Ishikawa (cell line): Measurements from ENCODE around the gene EHD1.

Experiments used
- CEBPB ChIP-seq: IDR thresholded peaks from 2 replicates; pipeline ENCODE4 v1.6.1; 2012
- CREB1 ChIP-seq: IDR thresholded peaks from 2 replicates; pipeline ENCODE4 v1.6.1; 2012; ENCODE audit warnings: low read depth
- EGR1 ChIP-seq: IDR thresholded peaks from 2 replicates; pipeline ENCODE4 v1.6.1; 2012
- EP300 ChIP-seq: IDR thresholded peaks from 2 replicates; pipeline ENCODE4 v1.6.1; 2012; ENCODE audit warnings: borderline replicate concordance
- FOXM1 ChIP-seq: IDR thresholded peaks from 2 replicates; pipeline ENCODE4 v1.6.1; 2012; ENCODE audit warnings: low read depth, borderline replicate concordance
- MAX ChIP-seq: IDR thresholded peaks from 2 replicates; pipeline ENCODE4 v1.6.1; 2012
- NFIC ChIP-seq: IDR thresholded peaks from 2 replicates; pipeline ENCODE4 v1.6.1; 2012
- RAD21 ChIP-seq: IDR thresholded peaks from 2 replicates; pipeline ENCODE4 v1.6.1; 2012; ENCODE audit warnings: low read depth
- TAF1 ChIP-seq: IDR thresholded peaks from 2 replicates; pipeline ENCODE4 v1.6.1; 2012; ENCODE audit warnings: low read depth, mild to moderate bottlenecking
- TEAD4 ChIP-seq: IDR thresholded peaks from 2 replicates; pipeline ENCODE4 v1.6.1; 2012
- USF1 ChIP-seq: IDR thresholded peaks from 2 replicates; pipeline ENCODE4 v1.6.1; 2012
- ZBTB7A ChIP-seq: IDR thresholded peaks from 2 replicates; pipeline ENCODE4 v1.6.1; 2012; ENCODE audit warnings: low read depth
- TF ChIP-seq, protein P1 (sequence below): IDR thresholded peaks from 2 replicates; pipeline ENCODE4 v1.6.1; 2012; ENCODE audit warnings: low read depth, mild to moderate bottlenecking

- TF ChIP-seq MAX (no peak), NFIC (no peak), FOXM1 (no peak), EP300 (no peak), TEAD4 (no peak), EGR1 (no peak), TAF1 (no peak), ZBTB7A (peak; percentile 40; the same call in 1 of the 2 replicates), CEBPB (no peak), CREB1 (no peak), RAD21 (peak; percentile 82), USF1 (no peak)
- TF ChIP-seq, protein P1, sequence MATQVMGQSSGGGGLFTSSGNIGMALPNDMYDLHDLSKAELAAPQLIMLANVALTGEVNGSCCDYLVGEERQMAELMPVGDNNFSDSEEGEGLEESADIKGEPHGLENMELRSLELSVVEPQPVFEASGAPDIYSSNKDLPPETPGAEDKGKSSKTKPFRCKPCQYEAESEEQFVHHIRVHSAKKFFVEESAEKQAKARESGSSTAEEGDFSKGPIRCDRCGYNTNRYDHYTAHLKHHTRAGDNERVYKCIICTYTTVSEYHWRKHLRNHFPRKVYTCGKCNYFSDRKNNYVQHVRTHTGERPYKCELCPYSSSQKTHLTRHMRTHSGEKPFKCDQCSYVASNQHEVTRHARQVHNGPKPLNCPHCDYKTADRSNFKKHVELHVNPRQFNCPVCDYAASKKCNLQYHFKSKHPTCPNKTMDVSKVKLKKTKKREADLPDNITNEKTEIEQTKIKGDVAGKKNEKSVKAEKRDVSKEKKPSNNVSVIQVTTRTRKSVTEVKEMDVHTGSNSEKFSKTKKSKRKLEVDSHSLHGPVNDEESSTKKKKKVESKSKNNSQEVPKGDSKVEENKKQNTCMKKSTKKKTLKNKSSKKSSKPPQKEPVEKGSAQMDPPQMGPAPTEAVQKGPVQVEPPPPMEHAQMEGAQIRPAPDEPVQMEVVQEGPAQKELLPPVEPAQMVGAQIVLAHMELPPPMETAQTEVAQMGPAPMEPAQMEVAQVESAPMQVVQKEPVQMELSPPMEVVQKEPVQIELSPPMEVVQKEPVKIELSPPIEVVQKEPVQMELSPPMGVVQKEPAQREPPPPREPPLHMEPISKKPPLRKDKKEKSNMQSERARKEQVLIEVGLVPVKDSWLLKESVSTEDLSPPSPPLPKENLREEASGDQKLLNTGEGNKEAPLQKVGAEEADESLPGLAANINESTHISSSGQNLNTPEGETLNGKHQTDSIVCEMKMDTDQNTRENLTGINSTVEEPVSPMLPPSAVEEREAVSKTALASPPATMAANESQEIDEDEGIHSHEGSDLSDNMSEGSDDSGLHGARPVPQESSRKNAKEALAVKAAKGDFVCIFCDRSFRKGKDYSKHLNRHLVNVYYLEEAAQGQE, result no peak
These were observed 15.8 kb upstream of the EHD1 start for GRCh38 chr11:64894070-64894811.
